Activated CD8-positive, alpha-beta memory T cell treated with anti-CD3 and anti-CD28 coated beads for 4 hours (primary cell): ENCODE data around the gene TEX30.
"Not testable (repeated sequence)": the region's sequence is repeated elsewhere in the genome, so short reads cannot be mapped to it uniquely, and the experiment has no call there.

ENCODE experiments used
- DNase-seq, 2 donors: peaks; one replicate each; pipeline ENCODE4 v3.0.0-alpha.2; 2020; ENCODE audit warnings: low read depth in 2 of 2

Gene TEX30

DNA sequence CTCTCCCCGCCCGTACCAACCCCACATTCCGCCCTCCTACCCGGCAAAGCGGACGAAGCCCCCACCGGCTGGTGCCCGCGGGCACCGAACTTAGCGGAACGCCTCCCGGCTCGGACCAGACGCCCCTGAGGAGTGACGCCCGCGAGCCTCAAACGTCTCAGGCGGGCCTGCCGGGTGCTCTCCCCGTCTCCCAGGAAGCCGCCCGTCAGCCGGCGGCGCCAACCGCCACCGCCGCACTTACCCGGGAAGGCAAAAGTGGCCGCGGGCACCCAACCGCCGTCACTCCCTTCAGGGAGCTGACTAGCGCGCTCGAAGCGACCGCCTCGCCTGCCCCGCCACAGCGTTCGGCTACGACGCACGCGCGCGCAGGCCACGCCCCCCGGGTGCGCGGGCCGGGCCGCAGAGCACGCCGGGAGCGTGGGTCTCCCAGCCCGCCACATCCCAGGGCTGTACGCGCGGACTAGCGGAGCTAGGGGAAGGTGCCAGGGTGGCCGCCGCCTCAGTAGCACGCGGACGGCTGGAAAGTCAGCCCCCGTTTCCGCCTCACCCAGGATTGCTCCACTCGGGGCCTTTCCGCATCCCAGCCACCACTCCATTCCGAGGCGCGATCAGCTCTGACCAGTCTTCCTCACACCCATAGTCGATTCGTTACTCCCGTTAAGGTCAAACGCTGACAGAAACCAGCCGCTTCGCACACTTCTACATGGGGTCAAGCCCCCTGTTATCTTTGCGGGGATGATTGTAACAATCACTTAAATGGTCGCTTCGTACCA is at the start of gene TEX30:
Gene TEX30 (minus strand): TSS at position 346 of the 773 bp plus-strand sequence. CDS start 3,760 bp downstream, outside the sequence.
- peak; percentile 67 to 72 for DNase-seq

DNA sequence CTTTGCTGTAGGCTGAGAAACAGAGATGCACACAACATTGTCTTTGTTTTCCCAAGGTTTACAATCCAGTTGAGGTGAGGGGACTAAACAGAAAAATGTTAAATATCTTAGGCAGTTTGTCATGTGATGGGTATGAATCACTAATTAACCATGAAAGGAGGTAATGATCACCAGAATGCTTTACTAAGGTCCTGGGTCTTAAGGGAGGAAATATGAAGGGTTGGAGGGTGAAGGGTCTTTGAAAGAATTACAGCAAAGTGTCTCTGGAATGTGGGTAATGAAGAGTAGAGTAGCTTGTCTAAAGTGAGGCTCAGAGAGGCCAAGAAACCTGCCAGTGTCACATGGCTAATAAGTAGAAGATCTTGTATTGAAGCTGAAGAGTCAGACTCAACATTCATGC is 44.3 kb upstream of the TEX30 start:
- no peak for DNase-seq

DNA sequence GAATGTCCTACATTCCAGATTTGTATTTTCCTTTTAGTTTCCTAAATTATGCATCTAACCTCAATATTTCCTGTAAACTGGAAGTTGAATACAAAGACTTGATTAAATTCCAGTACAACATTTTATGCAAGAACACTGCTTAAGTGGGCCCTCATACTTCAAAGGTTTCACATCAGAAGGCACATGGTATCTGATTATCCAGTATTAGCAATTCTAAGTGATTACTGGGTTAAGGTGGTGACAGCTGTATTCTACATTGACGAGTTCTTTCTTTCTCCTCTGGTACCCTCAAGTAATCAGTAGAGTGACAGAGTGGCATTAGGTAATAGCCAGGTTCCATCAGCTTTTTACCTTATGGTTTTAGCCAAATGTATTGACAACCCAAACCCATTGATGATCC is 43.7 kb upstream of the TEX30 start:
- DNase-seq: no peak

DNA sequence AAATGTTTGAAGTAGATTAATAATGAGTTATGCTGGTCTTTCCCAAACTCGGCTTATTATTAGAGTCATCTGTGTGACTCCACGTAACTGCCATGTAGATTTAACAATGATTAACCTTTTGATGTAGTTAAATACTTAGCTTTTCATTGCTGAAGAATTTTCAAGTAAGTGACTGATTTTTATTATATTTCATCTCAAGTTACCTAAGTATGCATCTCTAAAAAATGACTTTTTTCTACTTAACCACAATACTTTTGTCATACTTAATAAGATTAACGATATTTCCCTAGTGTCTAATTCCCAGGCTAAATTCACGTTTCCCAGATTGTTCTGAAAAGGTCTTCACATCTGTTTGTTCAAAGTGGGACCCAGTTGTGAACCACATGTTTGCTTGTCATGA is 43.1 kb upstream of the TEX30 start:
- no peak for DNase-seq

DNA sequence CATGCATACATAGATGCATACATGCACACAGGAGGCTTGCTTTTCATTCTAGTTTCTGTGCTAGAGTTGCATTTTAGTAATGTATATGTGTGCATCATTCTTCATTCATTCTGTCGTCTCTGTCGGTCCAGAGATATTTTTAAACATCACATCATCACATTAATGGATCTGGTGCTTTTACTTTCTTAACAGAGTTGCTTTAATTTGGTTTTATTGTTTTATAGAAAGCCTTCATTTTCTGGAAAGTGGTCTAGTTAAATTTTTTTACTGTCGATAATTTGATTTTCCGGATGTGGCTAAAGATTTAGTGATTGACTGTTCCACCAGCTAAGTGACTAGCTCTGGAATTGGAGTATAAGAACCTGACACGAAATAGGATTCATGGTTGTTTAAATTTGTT is 42.2 kb upstream of the TEX30 start:
- DNase-seq: no peak

DNA sequence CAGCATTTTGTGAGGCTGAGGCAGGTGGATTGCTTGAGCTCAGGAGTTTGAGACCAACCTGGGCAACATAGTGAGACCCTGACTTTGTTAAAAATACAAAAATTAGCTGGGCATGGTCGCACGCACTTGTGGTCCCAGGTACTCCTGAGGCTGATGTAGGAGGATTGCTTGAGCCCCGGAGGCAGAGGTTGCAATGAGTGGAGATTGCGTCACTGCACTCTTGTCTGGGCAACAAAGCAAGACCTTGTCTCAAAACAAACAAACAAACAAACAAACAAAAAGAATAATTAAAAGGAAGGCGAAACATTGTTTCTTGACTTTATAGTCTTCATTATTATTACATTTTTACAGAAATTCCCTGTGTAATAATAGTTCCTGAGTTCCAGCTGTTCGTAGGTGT is 41.2 kb upstream of the TEX30 start:
- DNase-seq: no peak

DNA sequence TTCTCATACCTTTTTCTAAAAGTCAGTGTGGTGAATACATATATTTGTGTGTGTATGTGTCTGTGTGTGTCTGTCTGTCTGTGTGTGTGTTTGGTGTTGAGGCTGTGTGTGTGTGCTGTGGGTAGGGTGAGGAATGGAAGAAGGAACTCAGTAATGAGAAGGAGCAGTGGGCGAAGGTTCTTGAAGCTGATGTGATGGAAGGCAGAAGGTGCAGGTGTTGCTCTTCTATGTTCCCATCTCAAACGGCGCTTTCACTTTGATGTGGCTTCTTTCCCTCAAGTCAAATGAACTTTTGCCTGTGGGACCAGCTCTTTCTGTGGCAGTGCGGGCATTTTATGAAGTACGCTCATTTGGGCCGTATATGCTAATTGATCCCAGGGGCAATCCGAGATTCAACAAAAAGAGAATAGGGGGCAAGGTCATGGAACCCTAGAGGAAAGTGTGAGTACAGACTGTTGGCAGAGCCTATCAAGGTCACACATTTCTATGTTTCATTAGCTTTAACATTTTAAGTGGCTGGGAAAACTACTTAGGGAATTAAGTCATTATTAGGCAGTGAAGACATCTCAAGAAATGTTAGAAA is 40.5 kb upstream of the TEX30 start:
- no peak for DNase-seq

DNA sequence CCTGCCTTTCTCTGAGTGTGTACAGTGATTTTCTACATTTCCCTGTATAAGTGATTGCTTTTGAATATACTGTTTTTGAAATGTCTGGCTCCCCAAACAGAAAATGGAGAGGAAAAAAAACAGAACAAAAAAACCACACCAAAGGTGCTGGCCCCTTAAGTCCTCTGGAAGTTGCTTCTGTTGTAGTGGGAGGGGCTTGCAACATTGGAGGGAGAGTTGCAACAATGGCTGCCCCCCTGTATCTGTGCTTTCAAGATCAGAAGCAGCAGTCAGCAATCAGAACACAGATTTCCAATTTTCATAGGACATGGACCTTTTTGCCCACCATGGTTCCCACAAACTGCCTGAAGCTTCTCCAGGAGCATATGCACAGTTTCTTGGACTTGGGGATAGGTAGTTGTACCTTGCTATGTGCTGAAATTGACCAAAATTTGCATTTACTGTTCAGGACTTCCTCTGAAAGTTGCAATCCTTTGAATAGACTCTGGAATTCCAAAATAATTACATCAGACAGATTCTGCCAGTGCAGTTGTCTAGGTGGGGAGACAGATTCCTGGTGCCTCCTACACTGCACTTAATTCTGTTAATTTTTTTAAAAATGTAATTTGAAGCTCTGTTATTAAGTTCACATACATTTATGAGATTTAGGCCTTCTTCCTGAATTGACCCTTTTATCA is 39.2 kb upstream of the TEX30 start:
- DNase-seq: no peak

DNA sequence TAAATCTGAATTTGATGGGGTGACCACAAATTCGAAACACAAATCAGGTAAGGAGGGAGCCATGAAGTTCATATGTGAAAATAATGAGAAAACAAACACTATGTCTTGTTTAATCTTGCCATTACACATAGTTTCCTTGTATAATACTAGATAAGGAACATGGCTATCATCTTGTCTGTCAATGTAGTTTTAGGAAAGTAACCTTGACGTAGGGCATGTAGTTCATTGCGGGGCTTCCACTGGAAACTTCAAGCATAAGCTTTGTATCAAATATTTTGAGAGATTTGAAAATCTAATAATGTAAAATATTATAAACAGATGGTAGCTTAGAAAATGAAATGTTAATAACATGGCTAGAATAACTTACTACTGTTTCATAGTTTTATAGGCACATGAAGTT is 34.1 kb upstream of the TEX30 start:
- DNase-seq: no peak

DNA sequence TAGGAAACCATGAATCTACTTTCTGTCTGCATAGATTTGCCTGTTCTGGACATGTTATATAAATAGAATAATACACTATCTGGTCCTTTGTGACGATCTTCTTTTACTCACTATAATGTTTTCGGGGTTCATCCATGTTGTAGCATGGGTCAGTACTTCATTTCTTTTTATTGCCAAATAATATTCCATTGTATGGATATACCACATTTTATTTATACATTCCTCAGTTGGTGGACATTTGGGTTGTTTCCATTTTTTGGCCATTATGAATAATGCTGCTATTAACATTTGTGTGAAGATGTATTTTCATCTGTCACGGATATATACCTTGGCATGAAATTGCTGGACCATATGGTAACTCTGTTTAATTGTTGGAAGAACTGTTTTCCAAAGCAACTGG is 32.1 kb upstream of the TEX30 start:
- no peak for DNase-seq

DNA sequence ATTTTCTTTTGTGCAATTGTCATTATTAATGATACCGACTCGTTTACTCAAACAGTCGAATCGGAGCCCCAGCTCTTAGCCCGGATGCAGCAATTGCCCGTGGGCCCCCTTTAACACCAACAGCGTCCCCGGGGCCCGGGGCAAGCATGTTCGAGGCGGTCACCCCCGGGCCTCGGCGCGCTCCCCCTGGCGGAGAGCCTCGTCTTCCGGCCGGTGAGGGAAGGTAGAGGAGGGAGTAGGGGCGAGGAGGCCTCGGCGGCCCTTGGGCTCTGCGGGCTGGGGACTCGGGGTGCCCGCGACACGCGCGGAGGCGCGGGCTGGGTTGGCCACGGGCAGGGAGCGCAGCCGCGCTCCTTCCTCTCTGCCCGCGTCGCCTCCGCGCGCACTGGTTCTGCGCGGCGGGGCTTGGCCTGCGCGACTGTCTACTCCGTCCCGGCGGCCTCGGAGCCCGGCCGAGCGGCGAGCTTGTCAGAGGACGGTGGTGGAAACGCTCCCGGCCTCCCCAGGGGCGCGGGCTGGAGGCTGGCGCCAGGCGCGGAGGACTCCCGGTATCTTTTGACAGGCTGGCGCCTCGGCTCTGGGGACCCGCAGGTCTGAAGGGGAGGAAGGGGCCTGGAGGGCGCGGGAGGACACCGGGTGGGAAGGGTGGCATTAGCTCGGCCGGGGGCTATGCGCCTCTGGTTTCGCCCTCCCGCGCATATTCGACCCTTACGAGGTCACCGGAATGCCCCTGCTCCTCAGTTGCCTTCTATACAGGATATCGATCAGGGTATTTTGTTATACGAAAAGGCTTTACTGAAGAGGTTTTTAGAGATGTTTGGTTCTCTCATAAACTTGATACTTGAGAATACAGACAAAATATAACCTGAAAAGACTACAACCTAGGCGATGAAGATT is 26.8 kb upstream of the TEX30 start:
- peak; percentile 68 for DNase-seq

DNA sequence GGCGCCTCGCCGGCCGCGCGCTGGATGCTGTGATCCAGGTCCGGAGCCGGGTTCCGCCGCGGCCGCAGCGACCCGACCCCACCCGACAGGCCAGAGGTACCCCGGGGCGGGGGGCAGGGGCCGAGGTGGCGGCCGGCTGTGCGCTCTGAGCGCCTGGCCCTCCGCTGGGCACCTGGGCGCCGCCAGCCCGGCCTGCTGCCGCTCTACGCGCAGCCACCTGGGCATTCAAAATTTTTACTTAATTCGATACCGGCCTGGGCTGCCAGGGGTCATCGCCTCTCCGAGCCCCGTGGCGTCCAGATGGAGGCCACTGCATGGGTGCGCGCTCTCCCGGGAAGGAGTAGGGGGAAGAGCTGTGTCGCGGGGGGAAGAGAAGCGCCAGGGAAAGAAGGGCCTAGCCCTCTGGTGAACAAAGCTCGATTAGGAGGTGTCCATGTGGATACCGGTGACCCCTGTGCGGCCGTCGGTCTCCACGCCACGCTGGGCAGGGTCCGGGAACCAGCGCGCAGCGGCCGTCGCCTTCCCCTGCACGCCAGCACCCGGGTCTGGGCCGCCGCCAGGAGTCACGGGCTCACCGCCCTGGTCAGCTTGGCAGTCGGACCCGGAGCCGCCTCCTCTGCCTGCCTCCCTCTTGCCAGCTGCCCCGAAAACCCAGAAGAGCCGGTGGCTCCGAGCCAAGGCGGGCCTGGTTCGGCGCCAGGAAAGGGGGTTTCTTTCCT is 26.0 kb upstream of the TEX30 start:
- DNase-seq: no peak

DNA sequence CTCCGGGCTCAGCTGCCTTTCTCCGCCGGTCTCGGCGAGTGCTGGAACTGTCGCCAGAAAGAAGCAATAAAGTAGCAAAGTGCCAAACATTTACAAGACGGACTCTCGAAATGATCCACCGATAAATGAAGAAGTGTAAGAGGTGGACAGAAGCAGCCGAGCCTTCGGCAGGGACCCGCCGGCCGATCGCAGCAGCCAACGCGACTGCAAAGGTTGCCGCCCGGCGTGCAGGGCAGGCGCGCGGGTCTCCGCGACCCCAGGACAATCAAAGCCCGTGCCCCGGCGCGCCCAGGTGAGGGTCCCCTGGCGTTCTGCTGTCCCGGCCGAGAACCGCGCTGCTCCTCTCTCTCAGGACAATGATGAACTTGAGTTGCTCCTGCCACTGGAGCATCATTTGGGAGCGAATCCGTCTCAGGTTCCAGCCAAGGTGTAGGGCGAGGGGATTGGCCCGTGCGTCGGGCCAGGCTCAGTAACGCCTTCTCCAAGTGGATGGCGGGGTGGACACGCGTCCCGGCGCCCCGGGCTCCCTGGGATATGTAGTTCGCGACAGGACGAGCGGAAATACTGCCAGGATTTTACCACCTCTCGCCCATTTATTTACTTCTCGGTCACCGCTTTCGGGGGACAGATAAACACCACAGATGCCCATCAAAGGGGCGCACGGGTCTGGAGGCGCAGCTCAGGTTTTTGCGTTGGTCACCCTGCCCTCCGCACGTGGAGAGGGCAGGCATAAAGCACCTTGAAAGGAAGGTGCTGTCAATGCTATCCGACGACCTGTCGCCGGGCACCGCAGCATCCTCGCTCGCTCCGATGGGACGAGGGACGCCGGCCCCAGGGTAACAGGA is 25.2 kb upstream of the TEX30 start, which contains the start of the genes BIVM and POGLUT2:
Gene BIVM (plus strand): TSS at position 539 of the 845 bp plus-strand sequence. CDS start 8,149 bp downstream, outside the sequence.
Gene POGLUT2 (minus strand): TSS at position 396 of the 845 bp plus-strand sequence. CDS start 306 bp downstream, at position 90.
- DNase-seq: peak in 1 of 2 donors; percentile 45

DNA sequence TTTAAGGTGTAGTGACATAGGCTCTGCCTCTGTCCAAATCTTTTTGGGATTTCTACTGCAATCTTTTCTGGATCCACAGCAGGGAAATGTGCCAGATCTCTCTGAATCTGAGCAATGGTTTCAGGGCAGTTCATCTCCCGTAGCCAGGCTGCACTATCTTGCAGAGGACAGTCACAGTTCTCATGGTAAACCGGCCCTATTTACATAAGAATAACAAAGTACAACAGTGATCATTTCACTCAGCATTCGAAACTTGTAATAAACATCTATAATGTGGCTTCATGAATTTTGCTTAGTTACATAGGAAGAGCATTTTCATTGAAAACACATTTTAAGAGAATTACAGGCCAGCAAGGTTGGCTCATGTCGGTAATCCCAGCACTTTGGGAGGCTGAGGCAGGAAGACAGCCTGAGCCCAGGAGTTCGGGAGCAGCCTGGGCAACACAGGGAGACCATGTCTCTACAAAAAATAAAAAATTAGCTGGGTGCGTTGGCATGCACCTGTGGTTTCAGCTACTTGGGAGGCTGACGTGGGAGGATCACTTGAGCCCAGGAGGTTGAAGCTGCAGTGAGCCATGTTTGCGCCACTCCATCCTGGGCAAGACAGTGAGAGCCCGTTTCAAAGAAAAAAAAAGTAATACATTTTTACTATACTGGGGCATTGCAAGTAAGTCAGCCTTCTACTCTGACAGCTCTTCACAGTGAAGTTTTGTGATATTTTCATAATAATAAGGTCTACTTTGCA is 20.2 kb upstream of the TEX30 start:
- no peak for DNase-seq

DNA sequence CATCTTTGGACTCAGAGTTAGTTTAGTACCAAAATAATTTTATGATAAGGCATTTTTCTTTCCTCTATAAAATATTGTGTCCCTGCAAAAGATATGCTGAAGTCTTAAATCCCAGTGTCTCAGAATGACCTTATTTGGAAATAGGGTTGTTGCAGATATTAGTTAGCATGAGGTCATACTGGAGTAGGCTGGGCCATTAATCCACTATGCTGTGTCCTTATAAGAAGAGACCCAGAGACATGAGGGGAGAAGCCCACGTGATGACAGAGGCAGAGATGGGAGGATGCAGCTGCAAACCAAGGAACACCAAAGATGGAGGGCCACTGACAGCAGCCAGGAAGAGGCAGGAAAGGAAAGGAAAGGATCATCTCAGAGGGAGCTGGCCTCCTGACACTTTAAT is 18.8 kb upstream of the TEX30 start:
- no peak for DNase-seq

DNA sequence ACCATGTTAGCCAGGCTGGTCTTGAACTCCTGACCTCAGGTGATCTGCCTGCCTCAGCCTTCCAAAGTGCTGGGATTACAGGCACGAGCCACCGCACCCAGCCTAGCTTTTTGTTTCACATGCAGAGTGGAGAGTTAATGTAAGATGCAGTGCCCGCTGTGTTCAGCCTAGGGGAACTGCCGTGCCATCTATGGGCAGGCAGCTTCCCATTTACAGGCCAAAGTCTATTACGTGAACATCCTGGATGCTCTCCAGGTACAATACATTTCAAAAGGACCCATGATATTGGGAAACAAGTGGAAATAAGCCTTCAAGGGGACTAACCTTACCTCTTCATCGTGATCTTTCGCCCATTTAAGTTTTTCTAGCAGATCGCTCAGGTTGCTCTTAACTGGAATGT is 15.1 kb upstream of the TEX30 start:
- no peak for DNase-seq

DNA sequence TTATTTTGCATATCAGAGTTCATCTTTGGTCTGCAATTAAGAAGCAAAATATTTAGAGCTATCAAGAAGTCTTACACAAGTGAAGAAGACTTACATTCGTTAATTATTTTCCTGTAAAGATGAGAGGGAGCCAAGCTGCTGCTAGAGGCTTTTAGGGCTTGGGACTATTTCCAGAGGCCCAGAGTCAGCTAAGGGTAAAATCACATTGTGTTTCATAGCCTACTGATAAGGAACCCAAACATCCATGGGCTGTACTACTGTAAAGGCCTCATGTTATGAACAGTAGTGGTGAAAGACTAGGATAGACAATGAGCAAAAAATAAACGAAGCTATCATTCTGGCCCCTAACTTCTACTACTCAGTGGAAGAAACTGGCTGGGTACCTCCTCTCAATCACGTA is 10.9 kb upstream of the TEX30 start:
- no peak for DNase-seq

DNA sequence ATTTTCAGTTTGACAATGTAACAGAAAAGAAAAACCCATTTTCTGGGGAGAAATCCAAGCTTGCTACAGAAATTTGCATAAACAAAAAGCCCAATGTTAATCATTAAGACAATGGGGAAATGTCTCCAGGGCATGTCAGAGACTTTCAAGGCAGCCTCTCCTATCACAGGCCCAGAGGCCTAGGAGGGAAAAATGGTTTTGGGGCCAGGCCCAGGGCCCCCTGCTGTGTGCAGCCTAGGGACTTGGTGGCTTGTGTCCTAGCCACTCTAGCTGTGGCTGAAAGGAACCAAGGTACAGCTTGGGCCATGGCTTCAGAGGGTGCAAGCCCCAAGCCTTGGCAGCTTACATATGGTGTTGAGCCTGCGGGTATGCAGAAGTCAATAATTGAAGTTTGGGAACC is 8.0 kb upstream of the TEX30 start:
- no peak for DNase-seq

DNA sequence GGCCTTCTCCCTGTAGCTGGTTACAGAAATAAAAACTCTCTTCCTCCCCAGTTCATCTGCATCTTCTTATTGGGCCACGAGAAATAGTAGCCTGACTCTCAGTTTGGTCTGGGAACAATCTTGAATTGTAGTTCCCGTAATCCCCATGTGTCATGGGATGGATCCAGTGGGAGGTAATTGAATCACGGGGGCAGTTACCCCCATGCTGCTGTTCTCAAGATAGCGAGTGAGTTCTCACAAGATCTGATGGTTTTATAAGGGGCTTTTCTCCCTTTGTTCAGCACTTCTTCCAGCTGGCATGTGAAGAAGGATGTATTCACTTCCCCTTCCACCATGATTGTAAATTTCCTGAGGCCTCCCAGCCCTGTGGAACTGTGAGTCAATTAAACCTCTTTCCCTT is 7.1 kb upstream of the TEX30 start:
- not testable (repeated sequence) for DNase-seq
